Measurements from ENCODE around the gene TSR2. TPM values are rescaled to one million over a fixed set of nuclear protein-coding genes. Genes with fewer than 3 reads are reported as not detected.

TSR2 gene
- total RNA-seq, 1 experiment from 2014 or later = 27.9 TPM

- DNase-seq (ENCODE audit: low read depth, low spot score) (no peak), ATAC-seq (no peak)
- POLR2A ChIA-PET = no interaction called here
- H3K36me3 ChIP-seq (ENCODE audit: control insufficient read depth in 1 of 2, insufficient read depth in 2 of 2, low read length in 2 of 2) = no peaks in the 10 kb centered on the region
- H3K9me2 ChIP-seq (ENCODE audit: insufficient read depth) = no peaks in the 10 kb centered on the region
- CTCF ChIA-PET = no interaction called here
- no peak overlapping the region for H3K27ac ChIP-seq (ENCODE audit: low read depth, low read length)
- TF ChIP-seq ELF1 (IDR thresholded peaks at IDR 0.05; ENCODE audit: borderline replicate concordance, low read depth) (no peak), SRF (IDR thresholded peaks at IDR 0.05; ENCODE audit: low read depth) (no peak), CBX3 (IDR thresholded peaks at IDR 0.05; ENCODE audit: low read depth) (no peak), FOSL1 (IDR thresholded peaks at IDR 0.05; ENCODE audit: low read depth) (no peak), TCF7L2 (IDR thresholded peaks at IDR 0.05; ENCODE audit: borderline replicate concordance, extremely low read depth, insufficient read depth, insufficient read length) (no peak)
- TF ChIP-seq, protein P1, sequence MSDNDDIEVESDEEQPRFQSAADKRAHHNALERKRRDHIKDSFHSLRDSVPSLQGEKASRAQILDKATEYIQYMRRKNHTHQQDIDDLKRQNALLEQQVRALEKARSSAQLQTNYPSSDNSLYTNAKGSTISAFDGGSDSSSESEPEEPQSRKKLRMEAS (IDR thresholded peaks at IDR 0.05) = no peak
- TF ChIP-seq, protein P2, sequence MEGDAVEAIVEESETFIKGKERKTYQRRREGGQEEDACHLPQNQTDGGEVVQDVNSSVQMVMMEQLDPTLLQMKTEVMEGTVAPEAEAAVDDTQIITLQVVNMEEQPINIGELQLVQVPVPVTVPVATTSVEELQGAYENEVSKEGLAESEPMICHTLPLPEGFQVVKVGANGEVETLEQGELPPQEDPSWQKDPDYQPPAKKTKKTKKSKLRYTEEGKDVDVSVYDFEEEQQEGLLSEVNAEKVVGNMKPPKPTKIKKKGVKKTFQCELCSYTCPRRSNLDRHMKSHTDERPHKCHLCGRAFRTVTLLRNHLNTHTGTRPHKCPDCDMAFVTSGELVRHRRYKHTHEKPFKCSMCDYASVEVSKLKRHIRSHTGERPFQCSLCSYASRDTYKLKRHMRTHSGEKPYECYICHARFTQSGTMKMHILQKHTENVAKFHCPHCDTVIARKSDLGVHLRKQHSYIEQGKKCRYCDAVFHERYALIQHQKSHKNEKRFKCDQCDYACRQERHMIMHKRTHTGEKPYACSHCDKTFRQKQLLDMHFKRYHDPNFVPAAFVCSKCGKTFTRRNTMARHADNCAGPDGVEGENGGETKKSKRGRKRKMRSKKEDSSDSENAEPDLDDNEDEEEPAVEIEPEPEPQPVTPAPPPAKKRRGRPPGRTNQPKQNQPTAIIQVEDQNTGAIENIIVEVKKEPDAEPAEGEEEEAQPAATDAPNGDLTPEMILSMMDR (IDR thresholded peaks at IDR 0.05 in 2 of 3, conservative IDR thresholded peaks at IDR 0.05 in 1 of 3; ENCODE audit: borderline replicate concordance in 1 of 3, insufficient read depth in 1 of 3, low read depth in 2 of 3, low read length in 2 of 3) = no peak
- H3K9ac ChIP-seq (ENCODE audit: low read length) = no peak overlapping the region
- H3K27me3 ChIP-seq (ENCODE audit: insufficient read depth, low read length) = no peaks in the 10 kb centered on the region
- H3K4me3 ChIP-seq (replicated peaks in 1 of 2; ENCODE audit: low read depth in 1 of 2, low read length in 2 of 2) = no peak overlapping the region
- no peaks in the 10 kb centered on the region for H3K9me3 ChIP-seq (ENCODE audit: control insufficient read depth in 1 of 2, insufficient read depth in 1 of 2, low read depth in 1 of 2, low read length in 2 of 2)
- H3K4me2 ChIP-seq (ENCODE audit: low read length) = no peak overlapping the region
- no TSS peak for BruUV-seq (replicated peaks)
- no peaks in the 10 kb centered on the region for H3K79me2 ChIP-seq (ENCODE audit: insufficient read depth, low read length)
- H3K4me1 ChIP-seq (ENCODE audit: control insufficient read depth in 1 of 2, insufficient read depth in 2 of 2, low read length in 2 of 2) = no peaks in the 10 kb centered on the region
- intact Hi-C loops (cut with micrococcal nuclease) = no loop called here
- H4K20me1 ChIP-seq (ENCODE audit: insufficient read depth) = no peaks in the 10 kb centered on the region
- RAD21 ChIA-PET (ENCODE audit: low non-redundant PET in 1 of 2, low total read pairs in 2 of 2, uncharacterized antibody in 2 of 2, unreplicated experiment in 2 of 2) = no interaction called here
- no peak overlapping the region for H2AFZ ChIP-seq (ENCODE audit: low read depth, low read length, poor library complexity, severe bottlenecking)
Measured at GRCh38 chrX:54427837-54428424, 12.3 kb upstream of the TSR2 start.

DNA sequence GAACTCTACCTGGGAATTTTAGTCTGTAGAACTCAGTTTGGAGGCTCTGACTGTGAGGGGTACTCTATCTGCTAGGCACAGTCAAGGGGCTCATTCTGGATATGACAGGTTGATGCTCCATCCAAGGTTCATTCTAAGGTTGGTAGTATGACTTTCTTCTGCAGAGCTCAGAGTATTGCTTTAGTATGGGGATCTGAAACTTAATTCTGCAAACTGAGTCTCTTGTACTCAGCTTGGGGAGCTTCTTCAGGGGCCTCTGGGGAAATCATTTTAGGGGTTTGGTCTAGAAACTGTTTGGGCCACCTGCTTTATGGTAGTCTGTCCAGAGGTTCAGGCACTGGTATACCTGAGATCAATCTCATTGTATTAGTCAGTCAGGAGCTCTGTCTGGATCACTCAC lies 9.7 kb upstream of the TSR2 start:
- TF ChIP-seq RAD21 (IDR thresholded peaks at IDR 0.05; ENCODE audit: low read depth) = no peak
- no peak for TF ChIP-seq EZH2phosphoT487 (IDR thresholded peaks at IDR 0.05; ENCODE audit: borderline replicate concordance)
- no peak for TF ChIP-seq ELF1 (IDR thresholded peaks at IDR 0.05; ENCODE audit: borderline replicate concordance, low read depth)
- TF ChIP-seq TCF7L2 (IDR thresholded peaks at IDR 0.05; ENCODE audit: borderline replicate concordance, extremely low read depth, insufficient read depth, insufficient read length) = no peak
- TF ChIP-seq POLR2A (IDR thresholded peaks at IDR 0.05; ENCODE audit: borderline replicate concordance, extremely low read depth, insufficient read depth, insufficient read length) = no peak
- TF ChIP-seq JUND (IDR thresholded peaks at IDR 0.05) = no peak
- no peak for TF ChIP-seq ZNF274 (IDR thresholded peaks at IDR 0.05; ENCODE audit: low read depth, low read length)
- no peak for TF ChIP-seq FOSL1 (IDR thresholded peaks at IDR 0.05; ENCODE audit: low read depth)
- no peak for TF ChIP-seq SRF (IDR thresholded peaks at IDR 0.05; ENCODE audit: low read depth)
- no peak for TF ChIP-seq ZFX (IDR thresholded peaks at IDR 0.05)
- no peak for TF ChIP-seq SP1 (IDR thresholded peaks at IDR 0.05; ENCODE audit: low read depth)
- TF ChIP-seq, protein P2 (IDR thresholded peaks at IDR 0.05 in 2 of 3, conservative IDR thresholded peaks at IDR 0.05 in 1 of 3; ENCODE audit: borderline replicate concordance in 1 of 3, insufficient read depth in 1 of 3, low read depth in 2 of 3, low read length in 2 of 3) = no peak
- no peak for TF ChIP-seq EZH2 (IDR thresholded peaks at IDR 0.05)
- no peaks in the 10 kb centered on the region for H3K4me1 ChIP-seq (ENCODE audit: control insufficient read depth in 1 of 2, insufficient read depth in 2 of 2, low read length in 2 of 2)
- RAD21 ChIA-PET (ENCODE audit: low non-redundant PET in 1 of 2, low total read pairs in 2 of 2, uncharacterized antibody in 2 of 2, unreplicated experiment in 2 of 2) = no interaction called here

More for the DNA sequence above, 9.7 kb upstream of the TSR2 start:
- Histone ChIP-seq H3K4me2 (ENCODE audit: low read length) (no peak overlapping the region), H2AFZ (ENCODE audit: low read depth, low read length, poor library complexity, severe bottlenecking) (no peak overlapping the region), H3K27me3 (ENCODE audit: insufficient read depth, low read length) (no peaks in the 10 kb centered on the region), H3K36me3 (ENCODE audit: control insufficient read depth in 1 of 2, insufficient read depth in 2 of 2, low read length in 2 of 2) (no peaks in the 10 kb centered on the region), H3K79me2 (ENCODE audit: insufficient read depth, low read length) (no peaks in the 10 kb centered on the region), H3K27ac (ENCODE audit: low read depth, low read length) (no peak overlapping the region), H3K9ac (ENCODE audit: low read length) (no peak overlapping the region), H3K9me2 (ENCODE audit: insufficient read depth) (no peaks in the 10 kb centered on the region), H3K9me3 (ENCODE audit: control insufficient read depth in 1 of 2, insufficient read depth in 1 of 2, low read depth in 1 of 2, low read length in 2 of 2) (no peaks in the 10 kb centered on the region), H4K20me1 (ENCODE audit: insufficient read depth) (no peaks in the 10 kb centered on the region), H3K4me3 (replicated peaks in 1 of 2; ENCODE audit: low read depth in 1 of 2, low read length in 2 of 2) (no peak overlapping the region)
- CTCF ChIA-PET = no interaction called here
- no peak for DNase-seq (ENCODE audit: low read depth, low spot score)
- ATAC-seq = no peak
- POLR2A ChIA-PET = no interaction called here
- BruUV-seq (replicated peaks) = no TSS peak
- intact Hi-C loops (cut with micrococcal nuclease) = no loop called here

Measured in HCT116 (cell line).